Panc1 (cell line): ENCODE measurements around the gene ECHDC3. TPM values are rescaled to one million over a fixed set of nuclear protein-coding genes. Genes with fewer than 3 reads are reported as not detected.

Experiments
- ATAC-seq: fragments of 200-7000 bp; cut with Tn5 transposase; 2 replicates; pipeline ENCODE4 v1.9.1; 2020; ENCODE audit warnings: mild to moderate bottlenecking, moderate library complexity
- BruUV-seq: library from RNA; stranded (reverse); fragments of 400-500 nt; replicated peaks from 2 replicates; lab custom pipeline; 2021; lab: Mats Ljungman, UMichigan
- CTCF ChIA-PET: fragments of 300-600 bp; sonication (Branson Sonifier 250); formaldehyde crosslinking; loops from one replicate; lab custom pipeline; 2022; ENCODE audit warnings: antibody characterized with exemption; lab: Charles Lee
- POLR2A ChIA-PET: fragments of 300-600 bp; sonication (Branson Sonifier 250); formaldehyde crosslinking; loops from one replicate; lab custom pipeline; 2022; ENCODE audit warnings: antibody characterized with exemption; lab: Charles Lee
- DNase-seq: peaks from one replicate; pipeline ENCODE4 v3.0.0-alpha.2; 2010; ENCODE audit warnings: low read depth, low spot score
- H3K27ac ChIP-seq: 2 replicates; pipeline ENCODE4 v1.5.1; 2011; ENCODE audit warnings: mild to moderate bottlenecking, low read length, inconsistent platforms
- H3K27me3 ChIP-seq: fragments of 200-500 bp; sonication (Bioruptor generic); 2 replicates; pipeline ENCODE4 v1.6.0; 2014; ENCODE audit warnings: low read length, inconsistent platforms; ENCODE audit not compliant: control insufficient read depth, insufficient read depth
- H3K36me3 ChIP-seq: fragments of 200-500 bp; sonication (Bioruptor generic); 2 replicates; pipeline ENCODE4 v1.5.1; 2014; ENCODE audit warnings: inconsistent platforms, mild to moderate bottlenecking, low read length, moderate library complexity; ENCODE audit not compliant: control insufficient read depth, insufficient read depth
- H3K4me1 ChIP-seq: 2 replicates; pipeline ENCODE4 v1.5.1; 2011; ENCODE audit warnings: inconsistent platforms, mild to moderate bottlenecking, low read length, moderate library complexity; ENCODE audit not compliant: control insufficient read depth, insufficient read depth
- H3K4me3 ChIP-seq, 2 experiments: 2 replicates each; pipeline ENCODE4 v1.5.1; 2011 to 2012; ENCODE audit warnings: low read depth in 2 of 2, low read length in 2 of 2, mild to moderate bottlenecking in 2 of 2, inconsistent platforms in 1 of 2, moderate library complexity in 1 of 2
- H3K9me3 ChIP-seq: fragments of 200-500 bp; sonication (Bioruptor generic); 2 replicates; pipeline ENCODE4 v1.5.1; 2014; ENCODE audit warnings: low read depth, mild to moderate bottlenecking, inconsistent platforms, low read length, moderate library complexity; ENCODE audit not compliant: control insufficient read depth, insufficient read depth
- CTCF ChIP-seq: fragments of 450-650 bp; IDR thresholded peaks from 2 replicates; pipeline ENCODE4 v1.5.1; 2017; ENCODE audit warnings: mild to moderate bottlenecking
- POLR2AphosphoS5 ChIP-seq: IDR thresholded peaks from 2 replicates; pipeline ENCODE4 v1.6.1; 2012; ENCODE audit warnings: mild to moderate bottlenecking, low read depth, low read length, moderate library complexity
- REST ChIP-seq, 2 experiments: IDR thresholded peaks; 2 replicates each; pipeline ENCODE4 v1.6.1; 2011 to 2012; ENCODE audit warnings: low read depth in 2 of 2, control low read depth in 1 of 2, low read length in 1 of 2, mild to moderate bottlenecking in 1 of 2, moderate library complexity in 1 of 2; ENCODE audit not compliant: insufficient read depth in 1 of 2
- SIN3A ChIP-seq: IDR thresholded peaks from 2 replicates; pipeline ENCODE4 v1.6.1; 2012; ENCODE audit warnings: low read depth, mild to moderate bottlenecking, low read length, moderate library complexity, borderline replicate concordance; ENCODE audit not compliant: insufficient read depth
- TCF7L2 ChIP-seq: IDR thresholded peaks from 2 replicates; pipeline ENCODE4 v1.6.1; 2011; ENCODE audit warnings: mild to moderate bottlenecking, low read depth, low read length, inconsistent platforms
- in situ Hi-C: cut with HindIII; loops from 2 replicates; pipeline ENCODE4 v1.10.0; 2016; ENCODE audit warnings: low sequenced_read_pairs, low pct_unique_long_range_greater_than_20kb
- intact Hi-C: fragments of 100-400 bp; cut with micrococcal nuclease; formaldehyde crosslinking; loops from one replicate; pipeline ENCODE4 v1.10.0; 2022; ENCODE audit not compliant: unreplicated experiment
- total RNA-seq: library from RNA; stranded (reverse); gene quantifications from one replicate; pipeline ENCODE4 v1.2.1, GENCODE V29; 2021; ENCODE audit not compliant: unreplicated experiment

Gene ECHDC3
- total RNA-seq, 1 experiment from 2014 or later = 5.8 TPM

- H3K36me3 ChIP-seq = no peaks in the 10 kb centered on the region; the same call in 1 of the 2 replicates
- no peak overlapping the region for H3K27ac ChIP-seq
- H3K9me3 ChIP-seq = no peaks in the 10 kb centered on the region
- in situ Hi-C loops = no loop called here
- CTCF ChIA-PET = no interaction called here
- H3K4me3 ChIP-seq = no peak overlapping the region
- no TSS peak for BruUV-seq
- H3K4me1 ChIP-seq = no peaks in the 10 kb centered on the region
- no peak for ATAC-seq
- no peaks in the 10 kb centered on the region for H3K27me3 ChIP-seq
- TF ChIP-seq CTCF (no peak), REST (IDR thresholded peaks at IDR 0.05; ENCODE audit: insufficient read depth in 1 of 2, low read depth in 2 of 2, low read length in 1 of 2) (no peak), POLR2AphosphoS5 (no peak), SIN3A (no peak), TCF7L2 (no peak)
- no peak for DNase-seq
- POLR2A ChIA-PET = no interaction called here
- intact Hi-C loops = loop anchor here (2.0 kb wide), 1 partner anchor 57 kb away; no protein-coding TSS in a partner anchor
Observed at GRCh38 chr10:11755512-11756263, 13.5 kb downstream of the ECHDC3 start.

- no peak for DNase-seq
- TF ChIP-seq CTCF = no peak
- H3K36me3 ChIP-seq = no peaks in the 10 kb centered on the region; the same call in 1 of the 2 replicates
- no peak overlapping the region for H3K27ac ChIP-seq
- no peak overlapping the region for H3K4me3 ChIP-seq
- no peaks in the 10 kb centered on the region for H3K27me3 ChIP-seq
- intact Hi-C loops (loop anchor here (2.0 kb wide), 1 partner anchor 58 kb away; no protein-coding TSS in a partner anchor), in situ Hi-C loops (no loop called here)
- CTCF ChIA-PET = interaction anchor here (0.6 kb wide), 2 partner anchors 61 to 263 kb away, joined by 3 to 5 read pairs; no protein-coding TSS in a partner anchor
- BruUV-seq = no TSS peak
- no peaks in the 10 kb centered on the region for H3K4me1 ChIP-seq
- POLR2A ChIA-PET = no interaction called here
- no peak for ATAC-seq
- H3K9me3 ChIP-seq = no peaks in the 10 kb centered on the region
Observed at GRCh38 chr10:11756766-11757315, 14.7 kb downstream of the ECHDC3 start.
